ENCODE data around the gene MT1G.

DNA sequence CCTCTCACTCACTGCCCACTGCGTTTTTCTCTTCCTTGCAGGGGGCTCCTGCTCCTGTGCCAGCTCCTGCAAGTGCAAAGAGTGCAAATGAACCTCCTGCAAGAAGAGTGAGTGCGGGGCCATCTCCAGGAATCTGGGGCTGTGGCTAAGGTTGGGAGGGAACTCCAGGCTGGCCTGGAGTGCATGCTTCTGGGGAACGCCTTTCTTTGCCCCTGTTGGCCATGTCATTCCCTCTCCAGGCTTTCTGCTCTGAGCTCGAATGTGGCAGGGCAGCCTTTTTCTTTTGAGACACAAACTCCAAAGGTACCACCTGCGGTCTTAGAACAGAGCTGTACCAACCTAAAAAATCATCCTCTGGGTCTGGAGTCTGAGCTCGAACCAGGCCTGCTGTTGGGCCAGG lies 49.7 kb downstream of the MT1G start:
- TF ChIP-seq POLR2AphosphoS5 (IDR thresholded peaks at IDR 0.05; ENCODE audit: low read depth, low read length) = no peak
- TF ChIP-seq POLR2A (IDR thresholded peaks at IDR 0.05; ENCODE audit: low read depth, low read length) = no peak
